BLaER1 (cell line): ENCODE results near the gene TRPV4.
"Not testable (repeated sequence)": the region's sequence is repeated elsewhere in the genome, so short reads cannot be mapped to it uniquely, and the experiment has no call there.

Experiments used
- H3K27ac ChIP-seq: shearing (Covaris generic); formaldehyde crosslinking; 2 replicates; pipeline ENCODE4 v1.8.1; 2022
- H3K27me3 ChIP-seq: shearing (Covaris generic); formaldehyde crosslinking; 2 replicates; pipeline ENCODE4 v1.8.1; 2022
- H3K36me3 ChIP-seq: shearing (Covaris generic); formaldehyde crosslinking; 2 replicates; pipeline ENCODE4 v1.8.1; 2022
- H3K4me1 ChIP-seq: shearing (Covaris generic); formaldehyde crosslinking; 2 replicates; pipeline ENCODE4 v1.8.1; 2022
- H3K4me2 ChIP-seq: shearing (Covaris generic); formaldehyde crosslinking; 2 replicates; pipeline ENCODE4 v1.8.1; 2022
- H3K4me3 ChIP-seq: shearing (Covaris generic); formaldehyde crosslinking; 2 replicates; pipeline ENCODE4 v1.8.1; 2022
- H3K9ac ChIP-seq: shearing (Covaris generic); formaldehyde crosslinking; 2 replicates; pipeline ENCODE4 v1.8.1; 2022
- H3K9me3 ChIP-seq: shearing (Covaris generic); formaldehyde crosslinking; 2 replicates; pipeline ENCODE4 v1.8.1; 2022
- H4K20me1 ChIP-seq: shearing (Covaris generic); formaldehyde crosslinking; 2 replicates; pipeline ENCODE4 v1.8.1; 2022
- Cebpa-rat ChIP-seq: shearing (Covaris generic); IDR thresholded peaks from 2 replicates; pipeline ENCODE4 v1.8.1; 2022

TRPV4 gene

DNA sequence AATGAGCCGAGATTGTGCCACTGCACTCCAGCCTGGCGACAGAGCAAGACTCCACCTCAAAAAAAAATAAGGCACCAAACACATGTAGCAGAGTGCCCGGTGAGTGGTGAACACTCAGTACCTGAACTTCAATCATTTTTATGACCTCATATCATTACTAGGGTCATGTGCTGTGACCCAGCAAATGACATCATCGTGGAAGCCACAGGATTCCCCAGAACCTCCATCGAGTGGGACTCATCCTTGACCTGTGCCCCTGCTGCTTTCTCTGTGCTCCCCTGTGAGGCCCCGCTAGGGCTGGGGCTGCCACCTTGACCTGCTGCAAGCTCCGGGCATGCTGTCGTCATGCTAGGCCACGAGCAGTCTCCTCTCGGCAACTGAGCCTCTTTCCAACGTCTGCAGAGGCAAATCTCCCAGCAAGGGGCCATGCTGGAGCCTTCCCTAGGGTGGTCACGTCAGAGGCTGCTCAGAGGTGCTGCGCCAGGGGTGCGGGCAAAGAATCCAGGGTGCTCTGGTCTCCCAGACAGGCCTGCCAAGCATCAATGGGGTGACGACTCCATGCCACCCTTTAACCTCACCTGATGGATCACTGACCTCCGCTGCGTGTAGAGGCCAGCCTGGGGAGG lies 28.6 kb upstream of the TRPV4 start:
- peaks cover 19% of the 10 kb centered on the region for H3K4me1 ChIP-seq
- no peak overlapping the region for H3K27ac ChIP-seq
- H4K20me1 ChIP-seq: peaks cover 18% of the 10 kb centered on the region; the same call in 1 of the 2 replicates
- no peaks in the 10 kb centered on the region for H3K27me3 ChIP-seq
- no peak overlapping the region for H3K9ac ChIP-seq
- H3K4me2 ChIP-seq: no peak overlapping the region
- no peak overlapping the region for H3K4me3 ChIP-seq
- H3K9me3 ChIP-seq: no peaks in the 10 kb centered on the region
- no peak for TF ChIP-seq Cebpa-rat
- H3K36me3 ChIP-seq: peaks cover 32% of the 10 kb centered on the region

DNA sequence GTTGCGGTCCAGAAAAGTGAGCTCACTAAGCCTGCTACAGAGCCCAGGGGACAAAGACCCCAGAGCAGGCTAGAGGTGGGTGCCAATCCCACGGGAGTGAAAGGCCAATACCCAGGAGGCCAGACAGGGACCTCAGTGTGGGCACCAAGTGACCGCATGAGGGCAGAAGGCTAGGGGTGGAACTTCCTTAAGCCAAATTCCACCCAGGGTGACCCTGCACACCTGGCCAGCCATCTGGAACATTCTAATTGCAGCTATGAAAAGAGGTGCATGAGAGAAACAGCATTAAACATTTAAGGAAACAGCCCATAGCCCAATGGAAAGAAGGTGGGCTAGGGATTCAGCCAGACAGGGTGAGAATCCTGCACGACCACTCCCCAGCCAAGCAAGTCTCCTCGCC lies 27.8 kb upstream of the TRPV4 start:
- no peaks in the 10 kb centered on the region for H3K27me3 ChIP-seq
- H3K4me2 ChIP-seq: no peak overlapping the region
- H3K9me3 ChIP-seq: no peaks in the 10 kb centered on the region
- peaks cover 19% of the 10 kb centered on the region for H3K4me1 ChIP-seq
- no peak overlapping the region for H3K27ac ChIP-seq
- H4K20me1 ChIP-seq: peaks cover 13% of the 10 kb centered on the region; the same call in 1 of the 2 replicates
- TF ChIP-seq Cebpa-rat: no peak
- H3K4me3 ChIP-seq: no peak overlapping the region
- peaks cover 40% of the 10 kb centered on the region for H3K36me3 ChIP-seq
- no peak overlapping the region for H3K9ac ChIP-seq

DNA sequence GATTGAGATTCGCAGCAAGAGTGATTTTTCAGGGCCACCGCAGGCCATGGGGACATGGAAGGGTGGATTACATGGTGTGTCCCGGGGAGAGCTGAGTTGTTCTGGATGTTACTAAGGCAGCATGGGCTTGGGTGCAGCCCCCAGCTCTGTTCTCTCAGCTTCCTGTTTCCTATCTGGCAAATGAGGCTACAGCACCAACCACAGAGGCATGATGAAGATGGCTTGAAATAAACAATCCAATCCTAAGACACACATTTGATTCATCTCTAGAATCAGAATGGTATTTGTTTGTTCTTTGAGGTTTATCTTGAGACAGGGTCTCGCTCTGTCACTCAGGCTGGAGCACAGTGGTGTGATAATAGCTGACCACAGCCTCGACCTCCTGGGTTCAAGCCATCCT lies 25.6 kb upstream of the TRPV4 start:
- Histone ChIP-seq H3K9me3 (no peaks in the 10 kb centered on the region), H3K27me3 (no peaks in the 10 kb centered on the region), H3K36me3 (peaks cover 60% of the 10 kb centered on the region), H4K20me1 (peaks cover 6% of the 10 kb centered on the region; the same call in 1 of the 2 replicates), H3K4me3 (no peak overlapping the region), H3K27ac (no peak overlapping the region), H3K4me2 (no peak overlapping the region; the same call in 1 of the 2 replicates), H3K9ac (no peak overlapping the region), H3K4me1 (peaks cover 6% of the 10 kb centered on the region)
- TF ChIP-seq Cebpa-rat: no peak

DNA sequence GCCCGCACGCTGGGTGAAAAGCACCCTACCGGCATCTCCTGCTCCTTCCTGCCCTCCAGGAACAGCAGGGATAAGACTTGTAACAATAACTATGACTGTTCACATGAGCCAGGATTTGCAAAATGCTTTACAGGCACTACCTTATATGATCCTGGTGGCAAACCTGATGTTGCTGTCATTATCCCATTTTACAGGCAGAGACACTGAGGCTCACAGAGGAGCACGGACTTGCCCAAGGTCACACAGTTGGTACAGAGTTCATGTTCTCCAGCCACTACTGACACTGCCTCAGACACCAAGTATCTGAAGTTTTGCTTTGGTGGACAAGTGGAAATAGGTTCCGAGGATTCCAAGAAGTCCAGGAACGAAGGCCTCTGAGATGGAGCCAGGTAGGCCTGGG lies 24.5 kb upstream of the TRPV4 start:
- no peak overlapping the region for H3K4me2 ChIP-seq
- no peaks in the 10 kb centered on the region for H3K9me3 ChIP-seq
- H3K4me3 ChIP-seq: no peak overlapping the region
- H3K4me1 ChIP-seq: peaks cover 6% of the 10 kb centered on the region
- no peaks in the 10 kb centered on the region for H4K20me1 ChIP-seq
- no peaks in the 10 kb centered on the region for H3K27me3 ChIP-seq
- no peak overlapping the region for H3K9ac ChIP-seq
- peaks cover 64% of the 10 kb centered on the region for H3K36me3 ChIP-seq
- TF ChIP-seq Cebpa-rat: no peak
- H3K27ac ChIP-seq: no peak overlapping the region

DNA sequence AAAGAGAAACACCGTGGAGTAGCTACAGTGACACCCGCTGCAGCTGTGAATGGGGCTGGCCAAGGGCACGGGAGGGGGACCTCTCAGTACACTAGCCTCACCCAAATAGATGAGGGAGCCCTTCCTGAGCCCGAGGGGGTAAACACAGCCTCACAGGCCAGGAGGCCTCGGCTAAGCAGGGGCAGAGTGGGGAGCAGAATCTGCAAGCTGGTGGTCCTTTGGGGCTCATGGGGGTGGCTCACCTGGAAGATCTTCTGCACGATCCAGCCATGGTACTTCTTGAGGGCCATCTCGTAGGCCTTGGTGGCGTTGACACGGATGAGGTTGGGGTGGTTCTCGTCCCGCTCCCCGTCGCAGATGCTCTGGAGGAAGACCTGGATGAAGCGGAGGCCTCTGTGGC lies 22.2 kb upstream of the TRPV4 start:
- H3K9ac ChIP-seq: no peak overlapping the region
- no peak overlapping the region for H3K4me3 ChIP-seq
- TF ChIP-seq Cebpa-rat: no peak
- no peaks in the 10 kb centered on the region for H4K20me1 ChIP-seq
- H3K36me3 ChIP-seq: peaks cover 57% of the 10 kb centered on the region
- H3K27me3 ChIP-seq: no peaks in the 10 kb centered on the region
- H3K4me1 ChIP-seq: peaks cover 6% of the 10 kb centered on the region
- no peaks in the 10 kb centered on the region for H3K9me3 ChIP-seq
- H3K27ac ChIP-seq: no peak overlapping the region
- no peak overlapping the region for H3K4me2 ChIP-seq

DNA sequence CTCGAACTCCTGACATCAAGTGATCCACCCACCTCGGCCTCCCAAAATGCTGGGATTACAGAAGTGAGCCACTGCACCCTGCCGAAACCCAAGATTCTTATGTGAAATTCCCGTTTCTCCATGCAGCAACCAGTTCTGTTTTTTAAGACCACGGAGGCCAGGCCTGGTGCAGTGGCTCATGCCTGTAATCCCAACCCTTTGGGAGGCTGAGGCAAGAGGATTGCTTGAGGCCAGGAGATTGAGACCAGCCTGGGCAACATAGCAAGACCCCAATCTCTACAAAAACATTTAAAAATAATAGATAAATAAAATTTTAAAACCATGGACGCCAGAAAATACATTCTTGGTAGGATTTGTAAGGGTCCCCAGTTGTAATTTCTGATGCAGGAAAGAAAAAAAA lies 17.3 kb upstream of the TRPV4 start:
- Histone ChIP-seq H3K36me3 (peaks cover 25% of the 10 kb centered on the region), H3K4me1 (peaks cover 15% of the 10 kb centered on the region)
- not testable (repeated sequence) for H3K9me3 ChIP-seq, H3K27me3 ChIP-seq, H4K20me1 ChIP-seq, H3K4me3 ChIP-seq, H3K4me2 ChIP-seq, H3K9ac ChIP-seq, H3K27ac ChIP-seq

DNA sequence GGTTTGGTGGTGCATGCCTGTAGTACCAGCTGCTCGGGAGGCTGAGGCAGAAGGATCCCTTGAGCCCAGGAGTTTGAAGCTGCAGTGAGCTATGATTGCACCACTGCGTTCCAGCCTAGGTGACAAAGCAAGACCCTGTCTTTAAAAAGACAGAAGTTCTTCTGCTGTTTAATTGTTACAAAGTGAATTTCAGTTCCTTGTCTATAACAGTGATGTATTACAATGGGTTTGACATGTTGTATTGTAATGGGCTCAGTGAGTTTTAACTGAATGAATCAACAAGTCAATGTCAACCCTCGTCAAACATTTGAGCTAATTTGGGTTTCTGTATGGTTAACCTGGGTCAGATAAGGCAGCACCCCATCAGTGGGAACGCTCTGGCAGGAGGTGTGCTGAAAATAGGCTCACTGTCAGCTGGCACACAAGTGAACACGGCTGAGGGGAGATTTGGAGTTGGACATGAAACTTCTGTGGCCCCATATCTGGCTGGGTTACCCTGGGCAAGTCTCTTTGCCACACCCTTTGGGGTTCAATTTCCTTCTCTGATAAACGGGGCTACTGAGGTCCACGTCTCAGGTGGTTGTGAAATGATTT lies 14.0 kb upstream of the TRPV4 start:
- TF ChIP-seq Cebpa-rat: no peak
- Histone ChIP-seq H4K20me1 (no peaks in the 10 kb centered on the region), H3K36me3 (peaks cover 1% of the 10 kb centered on the region; the same call in 1 of the 2 replicates), H3K9ac (no peak overlapping the region), H3K4me1 (peaks cover 15% of the 10 kb centered on the region), H3K9me3 (no peaks in the 10 kb centered on the region), H3K4me2 (no peak overlapping the region), H3K27ac (no peak overlapping the region), H3K4me3 (no peak overlapping the region), H3K27me3 (no peaks in the 10 kb centered on the region)

DNA sequence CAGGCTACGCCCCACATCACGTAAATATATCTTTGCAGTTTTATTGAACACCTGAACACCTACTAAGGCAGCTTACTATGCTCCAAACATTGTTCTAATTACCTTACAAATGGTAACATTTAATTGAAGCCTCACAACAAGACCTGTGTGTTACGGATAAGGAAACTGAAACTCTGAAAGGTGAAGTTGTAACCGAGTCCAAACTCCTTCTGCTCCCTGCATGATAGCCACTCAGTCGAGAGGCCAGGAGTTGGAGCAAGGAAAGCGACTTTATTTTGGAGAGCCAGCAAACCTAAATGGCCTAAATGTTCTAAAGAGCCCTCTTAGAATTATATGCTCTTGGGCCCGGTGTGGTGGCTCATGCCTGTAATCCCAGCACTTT lies 12.6 kb upstream of the TRPV4 start:
- no peak for TF ChIP-seq Cebpa-rat
- Histone ChIP-seq H3K4me3 (no peak overlapping the region), H3K27me3 (no peaks in the 10 kb centered on the region), H3K27ac (no peak overlapping the region), H3K36me3 (no peaks in the 10 kb centered on the region), H3K4me1 (peaks cover 15% of the 10 kb centered on the region), H3K9me3 (no peaks in the 10 kb centered on the region), H3K9ac (no peak overlapping the region), H4K20me1 (no peaks in the 10 kb centered on the region), H3K4me2 (peak overlapping the region; percentile 50; the same call in 1 of the 2 replicates)

DNA sequence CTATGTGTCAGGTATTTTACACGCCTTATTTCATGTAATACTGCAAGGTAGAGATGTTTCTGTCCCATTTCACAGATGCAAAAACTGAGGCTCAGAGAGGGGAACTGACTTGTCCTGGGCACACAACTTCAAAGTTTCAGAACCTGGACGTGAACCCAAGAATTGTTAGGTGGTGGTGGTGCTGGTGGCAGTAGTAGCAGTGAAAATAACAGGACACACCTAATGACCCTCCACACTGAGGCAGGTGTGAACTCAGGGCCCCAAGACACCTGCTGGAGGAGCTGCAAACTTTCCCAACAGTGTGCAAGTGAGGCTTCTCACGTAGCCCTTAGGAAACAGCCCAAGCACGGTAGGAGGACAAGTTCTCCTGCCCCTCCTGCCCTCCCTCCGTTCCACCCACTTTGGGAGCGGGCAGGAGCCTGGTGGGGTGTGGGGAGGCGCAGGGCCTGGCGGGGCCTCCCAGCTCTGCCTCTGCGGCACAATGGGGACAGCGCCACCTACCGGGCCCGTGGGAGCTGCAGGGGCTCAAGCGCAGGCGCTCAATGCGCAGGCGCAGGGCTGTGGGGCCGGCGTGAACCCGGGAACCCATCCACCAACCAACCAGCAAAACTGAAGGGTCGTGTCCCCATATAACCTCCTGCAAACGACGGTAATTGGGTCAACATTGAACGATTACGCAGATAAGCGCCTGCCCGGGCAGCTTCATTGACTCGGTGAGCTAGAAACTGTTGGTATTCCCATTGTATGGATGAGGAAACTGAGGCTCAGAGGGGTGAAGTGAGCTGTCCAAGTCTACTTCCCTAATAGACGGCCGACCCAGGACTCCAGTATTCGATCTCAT lies 12.0 kb upstream of the TRPV4 start:
- Histone ChIP-seq H3K36me3 (no peaks in the 10 kb centered on the region), H3K4me2 (peak overlapping the region; percentile 50), H3K27me3 (no peaks in the 10 kb centered on the region), H3K4me1 (peaks cover 15% of the 10 kb centered on the region), H3K9ac (no peak overlapping the region), H3K27ac (no peak overlapping the region), H3K9me3 (no peaks in the 10 kb centered on the region), H4K20me1 (no peaks in the 10 kb centered on the region), H3K4me3 (no peak overlapping the region)
- TF ChIP-seq Cebpa-rat: no peak

DNA sequence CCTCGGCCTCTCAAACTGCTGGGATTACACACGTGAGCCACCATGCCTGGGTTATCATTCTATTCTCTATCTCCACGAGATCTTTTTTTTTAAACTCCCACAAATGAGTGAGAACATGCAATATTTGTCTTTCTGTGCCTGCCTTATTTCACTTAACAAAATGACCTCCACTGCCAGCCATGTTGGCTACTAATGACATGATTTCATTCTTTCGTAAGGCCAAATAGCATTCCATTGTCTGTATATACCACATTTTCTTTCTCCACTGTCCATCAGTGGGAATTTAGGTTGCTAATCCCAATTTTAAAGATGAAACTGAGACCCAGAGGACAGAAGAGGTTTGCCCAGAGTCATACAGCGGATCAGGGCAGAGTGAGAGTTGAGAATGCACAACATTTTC lies 10.9 kb upstream of the TRPV4 start:
- Histone ChIP-seq H3K9me3 (no peaks in the 10 kb centered on the region), H3K4me2 (no peak overlapping the region), H3K9ac (no peak overlapping the region), H4K20me1 (no peaks in the 10 kb centered on the region), H3K4me3 (no peak overlapping the region), H3K36me3 (no peaks in the 10 kb centered on the region), H3K27ac (no peak overlapping the region), H3K4me1 (peaks cover 9% of the 10 kb centered on the region), H3K27me3 (no peaks in the 10 kb centered on the region)
- no peak for TF ChIP-seq Cebpa-rat
